GM12878 (cell line): ENCODE data around the gene DCBLD2. TPM values are rescaled to one million over a fixed set of nuclear protein-coding genes. Genes with fewer than 3 reads are reported as not detected.

Experiments used
- ATAC-seq: fragments of 200-7000 bp; cut with Tn5 transposase; 3 replicates; pipeline ENCODE4 v1.9.1; 2020; ENCODE audit warnings: mild to moderate bottlenecking, moderate library complexity
- BruUV-seq: library from RNA; stranded (reverse); fragments of 400-500 nt; replicated peaks from 2 replicates; lab custom pipeline; 2021; lab: Mats Ljungman, UMichigan
- CTCF ChIA-PET: fragments of 300-600 bp; sonication (Branson Sonifier 250); formaldehyde crosslinking; extraction: SDS; loops from one replicate; lab custom pipeline; 2021; ENCODE audit warnings: inconsistent platforms; lab: Yijun Ruan, JAX
- POLR2A ChIA-PET: fragments of 350-600 bp; formaldehyde crosslinking; extraction: SDS; loops from one replicate; lab custom pipeline; 2021; ENCODE audit warnings: inconsistent platforms; lab: Charles Lee
- RAD21 ChIA-PET: fragments of 300-600 bp; sonication (Branson Sonifier 250); formaldehyde crosslinking; loops from one replicate; lab custom pipeline; 2023; ENCODE audit warnings: antibody characterized with exemption; ENCODE audit not compliant: unreplicated experiment; lab: Charles Lee
- SMC1A ChIA-PET: fragments of 300-600 bp; sonication (Branson Sonifier 250); formaldehyde crosslinking; loops from one replicate; lab custom pipeline; 2023; ENCODE audit not compliant: unreplicated experiment, uncharacterized antibody; lab: Charles Lee
- DNase-seq: peaks from one replicate; pipeline ENCODE4 v3.0.0-alpha.2; 2011; ENCODE audit warnings: low read depth, low spot score
- FAIRE-seq: peaks from 3 replicates; lab custom pipeline; 2011; peaks lifted over from hg19 to GRCh38; lab: Jason Lieb, UNC
- H2AFZ ChIP-seq: 2 replicates; pipeline ENCODE4 v1.6.0; 2011; ENCODE audit warnings: low read depth, low read length, control low read depth; ENCODE audit not compliant: control insufficient read depth
- H3K27ac ChIP-seq: 2 replicates; pipeline ENCODE4 v1.5.1; 2011; ENCODE audit warnings: control low read depth; ENCODE audit not compliant: control insufficient read depth, insufficient read depth
- H3K27me3 ChIP-seq, 2 experiments: replicated peaks in 1 of 2; 2 replicates each; pipeline versions ENCODE4 v1.6.0 to v1.6.1; 2011; ENCODE audit warnings: low read length in 1 of 2; ENCODE audit not compliant: control insufficient read depth in 2 of 2, insufficient read depth in 2 of 2
- H3K36me3 ChIP-seq, 2 experiments: 2 replicates each; pipeline ENCODE4 v1.5.1; 2011; ENCODE audit warnings: low read length in 1 of 2; ENCODE audit not compliant: control insufficient read depth in 2 of 2, insufficient read depth in 2 of 2
- H3K4me1 ChIP-seq: 2 replicates; pipeline ENCODE4 v1.6.1; 2011; ENCODE audit warnings: mild to moderate bottlenecking, low read length, moderate library complexity, mixed read lengths; ENCODE audit not compliant: control insufficient read depth, insufficient read depth
- H3K4me2 ChIP-seq: 2 replicates; pipeline ENCODE4 v1.6.0; 2011; ENCODE audit warnings: control low read depth; ENCODE audit not compliant: control insufficient read depth, insufficient read depth
- H3K4me3 ChIP-seq: fragments of 200-600 bp; sonication (generic); 2 replicates; pipeline ENCODE4 v1.5.1; 2016
- H3K79me2 ChIP-seq: 2 replicates; pipeline ENCODE4 v1.6.0; 2011; ENCODE audit warnings: low read length; ENCODE audit not compliant: control insufficient read depth, insufficient read depth
- H3K9ac ChIP-seq: 2 replicates; pipeline ENCODE4 v1.8.0; 2011; ENCODE audit warnings: low read length, control low read depth, mixed read lengths; ENCODE audit not compliant: control insufficient read depth, insufficient read depth
- H3K9me3 ChIP-seq: replicated peaks from 3 replicates; pipeline ENCODE4 v1.5.1; 2011; ENCODE audit warnings: mild to moderate bottlenecking, low read length; ENCODE audit not compliant: control insufficient read depth, insufficient read depth
- H4K20me1 ChIP-seq: 2 replicates; pipeline ENCODE4 v1.6.0; 2011; ENCODE audit not compliant: control insufficient read depth, insufficient read depth
- CREB1 ChIP-seq: IDR thresholded peaks from 2 replicates; pipeline ENCODE4 v1.6.1; 2012; ENCODE audit warnings: low read depth, mild to moderate bottlenecking, inconsistent platforms
- HDAC6 ChIP-seq: fragments of 200-600 bp; sonication (generic); IDR thresholded peaks from one replicate; pipeline ENCODE4 v1.8.0; 2017; ENCODE audit warnings: antibody characterized with exemption; ENCODE audit not compliant: unreplicated experiment
- IRF4 ChIP-seq: IDR thresholded peaks from 2 replicates; pipeline ENCODE4 v1.6.1; 2011; ENCODE audit warnings: low read depth, low read length
- JUNB ChIP-seq: IDR thresholded peaks from 2 replicates; pipeline ENCODE4 v1.6.1; 2016; ENCODE audit warnings: antibody characterized with exemption, mild to moderate bottlenecking
- MTA3 ChIP-seq: IDR thresholded peaks from 2 replicates; pipeline ENCODE4 v1.6.1; 2012; ENCODE audit warnings: low read length, inconsistent platforms, borderline replicate concordance
- NR2C2 ChIP-seq: IDR thresholded peaks from 2 replicates; pipeline ENCODE4 v1.6.1; 2011; ENCODE audit warnings: borderline replicate concordance, low read depth; ENCODE audit not compliant: control insufficient read depth, insufficient read length
- PML ChIP-seq: IDR thresholded peaks from 2 replicates; pipeline ENCODE4 v1.6.1; 2012; ENCODE audit warnings: low read length, inconsistent platforms
- SREBF1 ChIP-seq: IDR thresholded peaks from 2 replicates; pipeline ENCODE4 v1.6.1; 2012; ENCODE audit warnings: mild to moderate bottlenecking, low read length
- TBL1XR1 ChIP-seq: IDR thresholded peaks from 2 replicates; pipeline ENCODE4 v1.6.1; 2012; ENCODE audit warnings: low read depth, low read length, improper control_type of control experiment
- ZNF274 ChIP-seq: IDR thresholded peaks from one replicate; pipeline ENCODE4 v1.8.0; 2011; ENCODE audit not compliant: insufficient read length, insufficient read depth
- ZNF384 ChIP-seq: IDR thresholded peaks from 2 replicates; pipeline ENCODE4 v1.6.1; 2012; ENCODE audit warnings: low read depth, mild to moderate bottlenecking, low read length, improper control_type of control experiment, borderline replicate concordance
- ZSCAN29 ChIP-seq: fragments of 450-650 bp; IDR thresholded peaks from 2 replicates; pipeline ENCODE4 v1.6.1; 2017; ENCODE audit warnings: mild to moderate bottlenecking, moderate library complexity
- WGBS: methylation state at CpG from one replicate; pipeline ENCODE4 v1.1.6; 2016; ENCODE audit warnings: low lambda C conversion rate; ENCODE audit not compliant: insufficient replicate concordance, insufficient coverage; ENCODE audit errors: missing lambda C conversion rate; 5-methylcytosine and 5-hydroxymethylcytosine counted together
- in situ Hi-C: fragments of 300-500 bp; cut with MboI; formaldehyde crosslinking; loops from 9 replicates; pipeline ENCODE4 v1.14.3; 2018; ENCODE audit warnings: mixed read lengths
- intact Hi-C: fragments of 100-400 bp; cut with micrococcal nuclease; formaldehyde crosslinking; loops from one replicate; pipeline ENCODE4 v1.14.2; 2022; ENCODE audit not compliant: unreplicated experiment
- polyA plus RNA-seq, 11 experiments: library from polyadenylated mRNA; depleted of rRNA in 4 of 11; unstranded in 6 of 11; stranded (reverse) in 5 of 11; fragments of >200 nt; fragmentation: Nextera tagmentation in 4 of 11; fragmentation: Illumina TruSeq in 1 of 11; extraction: Ambion mirVana in 4 of 11; extraction: Trizol in 1 of 11; gene quantifications; 1 replicate in 1 of 11; 2 replicates in 10 of 11; pipeline versions ENCODE4 v1.2.1 to v1.2.3, GENCODE V29; 2011 to 2016; ENCODE audit warnings: inconsistent platforms in 2 of 11, missing spikeins in 2 of 11, low read depth in 1 of 11
- total RNA-seq, 4 experiments: library from RNA; depleted of rRNA in 3 of 4; stranded (reverse); fragments of >200 nt in 3 of 4; fragmentation: Illumina TruSeq in 1 of 4; extraction: Trizol in 1 of 4; gene quantifications; 2 replicates each; pipeline versions ENCODE4 v1.2.1 to v1.2.3, GENCODE V29; 2013 to 2021
- TF ChIP-seq, protein P1 (sequence below): fragments of 150-350 bp; IDR thresholded peaks from 2 replicates; pipeline ENCODE4 v1.6.1; 2014; ENCODE audit warnings: mild to moderate bottlenecking, low read depth, low read length
- TF ChIP-seq, protein P2 (sequence below): IDR thresholded peaks from 2 replicates; pipeline ENCODE4 v1.6.1; 2012; ENCODE audit warnings: mild to moderate bottlenecking, low read depth, low read length
- TF ChIP-seq, protein P3 (sequence below): IDR thresholded peaks from 2 replicates; pipeline ENCODE4 v1.6.1; 2012; ENCODE audit warnings: low read depth, low read length, improper control_type of control experiment

Gene DCBLD2
- total and polyA plus RNA-seq, 10 of the 15 experiments (the other 5 are each of a cell fraction or from before 2014, with no cell fraction given), result 1.6 to 5.9 (median 4.7) TPM

DNA sequence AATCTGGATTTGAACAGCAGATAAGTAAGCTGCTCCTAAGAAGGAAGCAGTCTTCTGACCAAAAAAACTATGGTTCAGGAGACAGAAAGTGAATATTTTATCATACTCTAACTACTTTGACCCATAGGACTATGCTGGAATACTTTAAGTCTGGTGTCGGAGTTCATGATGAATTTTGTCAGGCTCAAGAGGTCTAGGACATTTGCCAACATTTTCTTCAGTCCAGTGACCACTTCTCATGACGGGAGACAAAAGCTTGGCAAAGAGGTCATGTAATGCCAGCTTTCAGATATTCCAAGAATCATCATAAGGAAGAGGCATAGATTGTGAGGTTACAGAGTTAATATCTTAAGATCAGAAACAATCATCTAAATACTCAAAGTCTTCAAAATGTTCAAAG, 20.5 kb upstream of the DCBLD2 start:
- no TSS peak for BruUV-seq
- Histone ChIP-seq H4K20me1 (no peaks in the 10 kb centered on the region), H3K4me3 (no peak overlapping the region), H3K4me1 (no peaks in the 10 kb centered on the region), H3K4me2 (no peak overlapping the region), H2AFZ (no peak overlapping the region), H3K27ac (no peak overlapping the region), H3K36me3 (no peaks in the 10 kb centered on the region), H3K79me2 (no peaks in the 10 kb centered on the region), H3K9me3 (peaks cover 1% of the 10 kb centered on the region; the same call in 2 of the 3 replicates), H3K27me3 (no peaks in the 10 kb centered on the region; a peak in 1 of 4 replicates), H3K9ac (no peak overlapping the region)
- intact Hi-C loops (no loop called here), in situ Hi-C loops (no loop called here)
- ChIA-PET SMC1A (no interaction called here), RAD21 (no interaction called here), POLR2A (no interaction called here), CTCF (no interaction called here)
- ATAC-seq (no peak), FAIRE-seq (no peak), DNase-seq (no peak)
- no peak for TF ChIP-seq TBL1XR1
- TF ChIP-seq, protein P1, sequence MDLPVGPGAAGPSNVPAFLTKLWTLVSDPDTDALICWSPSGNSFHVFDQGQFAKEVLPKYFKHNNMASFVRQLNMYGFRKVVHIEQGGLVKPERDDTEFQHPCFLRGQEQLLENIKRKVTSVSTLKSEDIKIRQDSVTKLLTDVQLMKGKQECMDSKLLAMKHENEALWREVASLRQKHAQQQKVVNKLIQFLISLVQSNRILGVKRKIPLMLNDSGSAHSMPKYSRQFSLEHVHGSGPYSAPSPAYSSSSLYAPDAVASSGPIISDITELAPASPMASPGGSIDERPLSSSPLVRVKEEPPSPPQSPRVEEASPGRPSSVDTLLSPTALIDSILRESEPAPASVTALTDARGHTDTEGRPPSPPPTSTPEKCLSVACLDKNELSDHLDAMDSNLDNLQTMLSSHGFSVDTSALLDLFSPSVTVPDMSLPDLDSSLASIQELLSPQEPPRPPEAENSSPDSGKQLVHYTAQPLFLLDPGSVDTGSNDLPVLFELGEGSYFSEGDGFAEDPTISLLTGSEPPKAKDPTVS, result no peak
- no peak for TF ChIP-seq IRF4
- TF ChIP-seq ZNF384, result no peak
- no peak for TF ChIP-seq HDAC6
- TF ChIP-seq, protein P2, sequence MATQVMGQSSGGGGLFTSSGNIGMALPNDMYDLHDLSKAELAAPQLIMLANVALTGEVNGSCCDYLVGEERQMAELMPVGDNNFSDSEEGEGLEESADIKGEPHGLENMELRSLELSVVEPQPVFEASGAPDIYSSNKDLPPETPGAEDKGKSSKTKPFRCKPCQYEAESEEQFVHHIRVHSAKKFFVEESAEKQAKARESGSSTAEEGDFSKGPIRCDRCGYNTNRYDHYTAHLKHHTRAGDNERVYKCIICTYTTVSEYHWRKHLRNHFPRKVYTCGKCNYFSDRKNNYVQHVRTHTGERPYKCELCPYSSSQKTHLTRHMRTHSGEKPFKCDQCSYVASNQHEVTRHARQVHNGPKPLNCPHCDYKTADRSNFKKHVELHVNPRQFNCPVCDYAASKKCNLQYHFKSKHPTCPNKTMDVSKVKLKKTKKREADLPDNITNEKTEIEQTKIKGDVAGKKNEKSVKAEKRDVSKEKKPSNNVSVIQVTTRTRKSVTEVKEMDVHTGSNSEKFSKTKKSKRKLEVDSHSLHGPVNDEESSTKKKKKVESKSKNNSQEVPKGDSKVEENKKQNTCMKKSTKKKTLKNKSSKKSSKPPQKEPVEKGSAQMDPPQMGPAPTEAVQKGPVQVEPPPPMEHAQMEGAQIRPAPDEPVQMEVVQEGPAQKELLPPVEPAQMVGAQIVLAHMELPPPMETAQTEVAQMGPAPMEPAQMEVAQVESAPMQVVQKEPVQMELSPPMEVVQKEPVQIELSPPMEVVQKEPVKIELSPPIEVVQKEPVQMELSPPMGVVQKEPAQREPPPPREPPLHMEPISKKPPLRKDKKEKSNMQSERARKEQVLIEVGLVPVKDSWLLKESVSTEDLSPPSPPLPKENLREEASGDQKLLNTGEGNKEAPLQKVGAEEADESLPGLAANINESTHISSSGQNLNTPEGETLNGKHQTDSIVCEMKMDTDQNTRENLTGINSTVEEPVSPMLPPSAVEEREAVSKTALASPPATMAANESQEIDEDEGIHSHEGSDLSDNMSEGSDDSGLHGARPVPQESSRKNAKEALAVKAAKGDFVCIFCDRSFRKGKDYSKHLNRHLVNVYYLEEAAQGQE, result no peak
- TF ChIP-seq NR2C2, result no peak
- no peak for TF ChIP-seq SREBF1
- no peak for TF ChIP-seq ZSCAN29
- TF ChIP-seq JUNB, result no peak
- TF ChIP-seq, protein P3, sequence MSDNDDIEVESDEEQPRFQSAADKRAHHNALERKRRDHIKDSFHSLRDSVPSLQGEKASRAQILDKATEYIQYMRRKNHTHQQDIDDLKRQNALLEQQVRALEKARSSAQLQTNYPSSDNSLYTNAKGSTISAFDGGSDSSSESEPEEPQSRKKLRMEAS, result no peak
- no peak for TF ChIP-seq ZNF274
- TF ChIP-seq PML, result no peak
- TF ChIP-seq MTA3, result no peak
- no peak for TF ChIP-seq CREB1
- 2% methylated on average over 2 of the region's 2 CpGs for WGBS
